GM19238 (cell line): Measurements from ENCODE around the gene MAG.
"Not testable (repeated sequence)": the region's sequence is repeated elsewhere in the genome, so short reads cannot be mapped to it uniquely, and the experiment has no call there.

Experiments used
- DNase-seq: peaks from one replicate; pipeline ENCODE4 v3.0.0; 2011; ENCODE audit warnings: low spot score; ENCODE audit not compliant: insufficient read length

The MAG gene

GRCh38 chr19:35279374-35279773 is 12.6 kb upstream of the MAG start:
- DNase-seq: no peak

- DNase-seq: no peak
Observed at GRCh38 chr19:35279985-35280821, 11.8 kb upstream of the MAG start.

GRCh38 chr19:35281303-35281702 is 10.7 kb upstream of the MAG start:
- DNase-seq: no peak

GRCh38 chr19:35284153-35285094 is 7.5 kb upstream of the MAG start:
- DNase-seq: no peak

- DNase-seq: no peak
Observed at GRCh38 chr19:35285095-35285449, 6.9 kb upstream of the MAG start.

GRCh38 chr19:35285465-35285864 is 6.5 kb upstream of the MAG start:
- not testable (repeated sequence) for DNase-seq

GRCh38 chr19:35286101-35286500 is 5.9 kb upstream of the MAG start:
- DNase-seq: not testable (repeated sequence)

- DNase-seq: no peak
Observed at GRCh38 chr19:35287713-35288112, 4.2 kb upstream of the MAG start.

GRCh38 chr19:35288331-35288730 is 3.6 kb upstream of the MAG start:
- DNase-seq: no peak

- no peak for DNase-seq
Observed at GRCh38 chr19:35288906-35289305, 3.1 kb upstream of the MAG start.

- no peak for DNase-seq
Observed at GRCh38 chr19:35290381-35291127, 1.4 kb upstream of the MAG start.

- no peak for DNase-seq
Observed at GRCh38 chr19:35291259-35291658, 702 bp upstream of the MAG start.

- DNase-seq: no peak
Observed at GRCh38 chr19:35292421-35293362, 731 bp downstream of the MAG start.

GRCh38 chr19:35293363-35293739 is 1.4 kb downstream of the MAG start:
- DNase-seq: no peak

GRCh38 chr19:35293808-35294207 is 1.8 kb downstream of the MAG start:
- DNase-seq: no peak

- no peak for DNase-seq
Observed at GRCh38 chr19:35294328-35294727, 2.4 kb downstream of the MAG start.

- DNase-seq: no peak
Observed at GRCh38 chr19:35294859-35295791, 3.2 kb downstream of the MAG start.

GRCh38 chr19:35295792-35296462 is 4.0 kb downstream of the MAG start:
- DNase-seq: peak; percentile 76
